GM19467 (cell line): ENCODE measurements around the gene THSD7B.

Experiments used
- ATAC-seq: cut with Tn5 transposase; IDR thresholded peaks from one replicate; pipeline ENCODE4 v1.9.1; 2021; ENCODE audit warnings: mild to moderate bottlenecking, moderate library complexity; ENCODE audit not compliant: unreplicated experiment

The THSD7B gene

DNA sequence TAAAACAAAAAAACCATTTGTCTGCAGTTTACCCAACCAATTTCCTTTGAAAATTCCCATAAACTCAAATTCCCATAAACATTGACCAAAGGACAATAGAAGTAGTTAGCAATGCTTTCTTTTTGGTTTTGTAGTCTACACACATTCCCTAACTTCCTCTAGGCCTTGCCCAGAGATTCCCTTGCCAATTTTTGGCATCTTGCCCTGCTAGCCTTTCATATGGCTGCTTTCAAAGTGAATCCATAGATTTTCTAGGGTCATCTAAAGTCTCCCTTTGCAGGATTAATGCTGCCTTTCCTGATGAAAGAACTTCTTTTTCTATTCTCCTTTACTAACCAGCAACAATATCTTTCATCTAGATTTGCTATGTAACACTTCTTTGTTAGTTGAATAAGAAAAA lies 33.4 kb downstream of the THSD7B start:
- ATAC-seq: no peak

DNA sequence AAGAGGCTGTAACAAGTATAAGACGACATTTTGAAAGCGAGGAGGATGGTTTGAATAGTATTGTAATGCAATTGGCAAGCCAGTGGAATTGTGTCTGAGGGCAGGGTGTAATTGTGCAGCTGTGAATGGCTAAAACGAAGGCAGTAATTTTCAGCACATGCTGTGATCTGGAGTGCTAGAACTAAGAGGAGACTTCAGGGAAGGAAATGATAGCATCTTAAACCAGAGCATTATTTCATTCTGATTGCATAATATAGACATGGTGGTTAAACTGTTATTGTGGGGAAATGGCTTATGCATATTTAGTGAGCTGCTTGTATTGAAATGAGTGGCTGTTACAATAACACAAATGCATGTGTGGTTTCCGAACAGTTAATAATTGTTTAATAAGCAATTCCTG lies 36.3 kb downstream of the THSD7B start:
- ATAC-seq: no peak

DNA sequence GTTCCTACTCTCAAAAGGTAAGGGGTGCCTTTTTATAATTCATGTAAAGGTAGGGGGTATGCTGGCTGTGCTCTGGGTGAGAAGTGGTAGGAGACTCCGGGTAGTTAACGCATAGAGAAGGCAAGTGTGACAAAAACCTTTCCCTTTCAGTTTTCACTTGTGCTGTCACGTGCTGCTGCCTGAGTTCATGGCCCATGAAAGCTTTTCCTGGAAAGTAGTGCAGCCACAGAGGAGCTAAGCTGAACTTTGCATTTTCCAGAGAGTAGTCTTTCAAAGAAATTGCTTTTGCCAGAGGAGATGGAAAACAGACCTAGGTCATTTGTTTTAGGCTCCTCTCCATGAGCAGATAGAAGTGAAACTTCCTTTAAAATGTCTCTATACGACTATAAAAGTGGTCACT lies 44.7 kb downstream of the THSD7B start:
- no peak for ATAC-seq

DNA sequence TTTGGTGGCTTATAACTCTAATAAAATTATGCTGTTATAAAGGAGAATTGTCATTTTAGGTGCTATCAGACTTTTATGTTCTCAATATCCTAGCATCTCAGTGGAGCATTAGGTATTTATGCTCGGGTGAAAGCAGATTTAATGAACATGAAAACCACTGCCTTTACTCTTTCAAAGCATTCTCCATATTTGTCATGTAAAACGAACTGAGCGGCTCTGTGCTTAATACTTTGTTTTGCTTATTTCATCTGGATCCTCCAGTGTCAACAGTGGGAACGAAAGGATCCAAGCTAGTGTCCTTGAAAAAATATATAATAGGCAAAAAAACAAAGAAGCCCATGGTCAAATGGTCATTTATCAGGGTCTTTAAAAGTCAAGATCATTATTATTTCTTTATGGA lies 53.5 kb downstream of the THSD7B start:
- no peak for ATAC-seq

DNA sequence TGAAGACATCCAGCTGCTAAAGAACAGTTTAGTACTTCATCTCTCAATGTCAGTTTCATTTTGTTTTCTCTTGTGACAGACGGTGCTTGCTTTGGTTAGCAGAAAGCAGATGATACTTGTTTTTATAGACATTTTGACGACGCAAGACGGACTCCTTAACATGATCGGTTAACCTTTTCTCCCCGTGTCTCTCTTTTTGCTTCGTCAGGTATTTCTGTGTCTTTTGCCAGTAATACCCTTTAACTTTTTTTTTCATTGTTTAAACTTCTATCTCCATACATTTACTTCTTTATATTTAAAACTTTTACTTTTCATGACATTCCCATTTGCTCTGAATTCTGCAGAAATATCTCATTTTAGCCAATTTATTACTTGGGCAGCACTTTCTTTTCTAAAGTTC lies 57.9 kb downstream of the THSD7B start:
- ATAC-seq: no peak

DNA sequence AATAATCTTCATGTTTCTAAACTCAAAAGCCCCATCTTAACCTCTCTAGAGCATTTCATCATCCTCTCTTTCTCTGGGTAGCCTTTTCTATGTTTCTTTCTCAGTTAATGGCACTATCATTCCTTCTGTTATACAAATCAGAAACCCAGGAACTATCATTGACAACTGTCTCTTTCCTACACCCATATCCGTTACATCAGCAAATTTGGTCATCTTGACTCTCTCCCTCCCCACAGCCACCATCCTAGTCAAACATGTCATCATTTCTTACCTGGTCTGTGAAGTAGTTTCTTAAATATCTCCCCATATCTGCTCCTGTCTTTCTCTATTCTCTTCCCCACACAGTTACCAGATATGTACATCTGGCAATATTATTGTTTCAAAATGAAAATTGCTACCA lies 62.8 kb downstream of the THSD7B start:
- ATAC-seq: no peak

DNA sequence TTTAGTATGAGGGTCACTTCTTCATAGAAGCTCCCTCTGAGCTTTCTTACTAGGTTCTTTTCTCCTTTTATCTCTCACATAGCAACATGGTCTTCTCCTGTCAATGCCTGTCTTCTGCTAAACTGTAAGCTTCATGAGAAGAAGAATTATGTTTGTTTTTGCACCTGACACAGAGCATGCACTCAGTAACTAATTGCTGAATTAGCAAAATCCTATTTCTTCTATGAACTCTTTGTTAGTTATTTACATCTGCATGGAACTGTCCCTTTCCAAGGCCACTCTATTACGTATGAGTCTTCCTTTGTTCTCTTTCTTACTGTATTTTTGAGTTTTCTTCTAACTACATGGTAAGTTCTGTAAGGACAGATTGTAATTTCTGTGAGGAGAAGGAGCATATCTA lies 63.4 kb downstream of the THSD7B start:
- no peak for ATAC-seq

DNA sequence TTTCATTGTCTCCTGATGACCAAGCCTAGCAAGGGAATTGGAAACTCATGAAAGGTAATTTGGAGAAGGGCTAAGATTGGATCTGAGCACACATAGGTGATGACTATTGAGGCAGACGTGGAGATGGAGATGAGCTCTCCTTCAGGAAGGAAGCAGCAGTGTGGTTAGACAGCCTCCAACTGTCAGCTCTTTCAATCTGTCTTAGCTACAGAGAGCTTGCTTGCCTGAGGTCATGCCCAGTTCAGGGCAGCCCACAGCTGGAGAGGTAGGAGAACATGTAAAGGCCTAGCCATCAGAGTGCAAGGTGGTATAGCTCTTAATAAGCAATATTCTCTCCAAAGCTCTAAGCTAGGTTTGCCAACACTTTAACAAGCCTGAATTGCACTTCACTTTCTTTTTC lies 79.2 kb downstream of the THSD7B start:
- ATAC-seq: no peak

DNA sequence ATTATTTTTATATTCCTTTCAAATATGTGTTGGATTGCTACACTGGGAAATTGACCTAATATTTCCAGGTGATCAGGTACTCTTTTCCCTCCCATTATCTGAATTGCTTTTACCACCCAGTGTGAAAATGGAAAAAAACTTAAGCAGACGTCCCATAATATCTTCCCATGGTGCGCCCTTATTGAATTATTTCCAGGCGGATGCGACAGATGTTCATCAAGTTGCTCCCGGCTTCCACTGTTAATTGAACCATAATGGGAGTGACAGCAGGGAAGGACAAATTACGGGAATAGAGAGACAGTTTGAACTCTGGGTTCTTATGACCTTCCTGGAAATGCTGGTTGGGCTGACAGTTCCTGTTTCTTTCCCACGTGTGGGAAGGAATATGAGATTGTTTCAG lies 93.3 kb downstream of the THSD7B start:
- no peak for ATAC-seq

DNA sequence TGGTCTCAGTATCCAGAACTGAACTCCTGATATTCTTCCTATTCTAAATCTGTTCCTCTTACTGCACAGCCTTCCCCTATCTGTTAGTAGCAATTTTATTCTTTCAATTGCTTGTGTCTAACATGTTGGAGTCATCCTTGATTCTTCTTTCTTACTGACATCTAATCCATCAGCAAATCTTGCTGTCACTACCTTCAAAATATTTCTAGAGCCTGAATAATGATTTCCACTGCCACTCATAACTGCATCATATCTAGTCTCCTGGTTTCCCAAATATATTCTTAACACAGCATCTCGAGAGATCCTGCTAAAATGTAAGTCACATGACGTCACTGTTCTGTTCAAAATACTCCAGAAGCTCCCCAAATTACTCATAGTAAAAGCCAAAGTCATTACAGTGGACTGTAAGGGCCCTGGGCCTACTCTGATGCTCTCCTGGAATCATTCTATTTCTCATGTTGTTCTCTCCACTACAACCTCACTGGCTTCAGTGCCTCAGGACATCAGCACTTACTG lies 95.2 kb downstream of the THSD7B start:
- ATAC-seq: no peak

DNA sequence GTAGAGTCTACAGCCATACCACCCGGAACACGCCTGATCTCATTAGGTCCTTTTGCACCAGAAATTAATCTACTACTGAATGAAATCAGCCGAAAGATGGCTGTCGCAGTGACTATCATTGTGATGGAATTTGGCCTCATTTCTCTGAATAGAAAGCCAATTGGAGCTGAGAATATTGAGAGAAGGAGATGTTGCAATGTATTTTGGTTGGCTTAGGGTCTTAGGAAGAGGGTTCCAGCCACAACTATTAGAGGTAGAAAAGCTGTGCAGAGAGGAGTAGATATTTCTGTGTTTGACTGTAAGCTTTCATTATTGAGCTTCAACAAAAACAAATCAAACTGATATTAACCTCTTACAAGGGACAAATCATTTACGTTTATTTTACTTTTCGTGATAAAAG lies 98.1 kb downstream of the THSD7B start:
- no peak for ATAC-seq

DNA sequence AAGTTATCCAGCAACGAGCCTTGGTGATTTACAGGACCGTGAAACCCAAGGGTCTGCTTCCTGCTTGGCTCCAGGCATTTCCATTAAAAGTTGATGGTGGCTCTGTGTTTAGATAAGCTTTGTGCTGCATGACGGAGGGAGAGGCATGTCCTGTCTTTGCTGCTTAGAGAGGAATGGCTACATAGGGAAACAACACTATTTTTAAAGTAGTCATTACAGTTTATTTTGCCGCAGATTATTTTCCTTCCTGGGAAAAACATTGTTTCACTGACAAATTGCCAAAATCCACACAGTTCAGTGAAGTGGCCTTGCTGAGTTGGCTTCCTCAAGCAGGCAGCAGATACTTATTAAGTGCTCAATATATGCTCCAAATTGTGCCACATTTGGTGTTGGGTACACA lies 98.5 kb downstream of the THSD7B start:
- no peak for ATAC-seq

DNA sequence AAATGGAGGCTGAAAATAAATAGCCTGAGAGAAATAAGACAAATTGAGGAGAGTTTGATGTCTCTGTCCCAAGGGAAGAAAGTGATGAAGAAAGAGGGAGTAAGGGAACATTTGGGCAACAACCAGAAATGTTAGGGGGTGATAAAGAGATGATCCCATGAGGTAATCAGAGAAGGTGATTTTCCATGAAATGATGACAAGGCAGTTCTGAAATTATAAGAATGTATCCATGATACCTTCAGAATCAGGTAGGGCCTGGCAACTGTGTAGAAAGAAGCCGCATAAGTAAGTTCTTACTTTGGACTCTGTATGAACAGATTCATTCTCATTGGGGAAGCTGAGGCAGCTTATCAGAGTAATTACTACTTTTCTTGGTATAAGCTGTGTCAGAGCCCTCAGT lies 106.1 kb downstream of the THSD7B start:
- no peak for ATAC-seq

DNA sequence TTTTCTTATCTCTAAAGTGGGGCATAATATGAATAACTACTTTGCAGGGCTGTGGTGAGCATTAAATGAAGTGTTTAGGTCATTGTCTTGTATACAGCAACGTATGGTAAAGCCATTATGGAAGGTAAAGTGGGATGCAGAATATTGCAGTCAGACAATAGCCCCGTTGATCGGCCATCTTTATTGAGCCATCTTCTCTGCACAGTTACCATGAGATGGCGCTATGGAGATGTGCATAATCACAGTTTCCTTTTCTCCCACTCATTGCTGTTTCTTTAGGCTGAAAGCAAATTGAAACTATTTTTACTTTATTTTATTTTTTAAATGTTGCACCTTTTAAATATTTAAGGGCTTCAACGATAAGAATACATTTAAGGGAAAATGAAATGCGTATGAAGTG lies 108.9 kb downstream of the THSD7B start:
- ATAC-seq: no peak

DNA sequence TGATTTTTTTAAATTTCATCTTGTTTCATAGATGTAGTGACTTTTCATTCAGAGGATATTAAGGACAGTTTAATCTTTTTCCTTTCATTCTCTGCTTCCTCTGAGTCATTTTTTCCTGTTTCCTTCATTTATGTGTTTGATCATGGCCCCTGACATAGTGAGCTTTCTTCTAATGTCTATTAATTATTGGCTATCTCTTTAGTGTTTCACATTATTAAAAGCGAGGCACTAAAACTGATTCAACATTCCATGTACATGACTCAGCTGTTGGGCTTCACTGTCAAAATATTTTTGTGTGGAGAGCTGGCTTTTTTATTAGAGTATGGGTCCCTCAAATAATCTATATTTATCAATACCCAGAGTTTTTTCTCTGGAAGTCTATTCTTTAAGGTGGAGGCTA lies 125.8 kb downstream of the THSD7B start:
- ATAC-seq: no peak

DNA sequence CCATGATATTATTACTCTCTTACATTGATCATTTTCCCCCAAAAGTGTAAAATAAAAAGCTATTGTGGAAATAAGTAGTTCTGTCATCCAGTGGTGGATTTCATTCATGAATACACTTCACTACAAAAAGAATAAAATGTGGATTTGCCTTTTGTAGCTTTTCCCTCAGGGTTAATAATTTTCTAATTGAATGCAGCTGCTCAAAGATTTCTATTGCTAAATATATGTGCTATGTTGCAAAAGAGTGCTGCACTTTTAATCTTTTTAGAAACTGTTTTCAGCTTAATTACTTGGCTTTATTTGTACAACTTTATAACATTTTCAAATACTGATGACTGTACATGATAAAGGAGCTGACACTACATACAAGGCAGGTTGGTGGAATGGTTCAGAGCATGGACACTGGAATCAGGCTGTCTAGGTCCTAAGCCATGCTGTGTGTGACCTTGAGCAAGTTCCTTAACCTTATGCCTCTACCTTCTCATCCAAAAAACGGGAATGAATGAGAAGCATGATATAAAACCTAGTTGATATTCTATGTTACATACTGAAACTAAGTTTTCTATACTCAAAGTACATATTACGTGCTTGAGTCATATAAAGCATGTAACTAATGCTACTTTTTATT lies 128.8 kb downstream of the THSD7B start:
- ATAC-seq: no peak

DNA sequence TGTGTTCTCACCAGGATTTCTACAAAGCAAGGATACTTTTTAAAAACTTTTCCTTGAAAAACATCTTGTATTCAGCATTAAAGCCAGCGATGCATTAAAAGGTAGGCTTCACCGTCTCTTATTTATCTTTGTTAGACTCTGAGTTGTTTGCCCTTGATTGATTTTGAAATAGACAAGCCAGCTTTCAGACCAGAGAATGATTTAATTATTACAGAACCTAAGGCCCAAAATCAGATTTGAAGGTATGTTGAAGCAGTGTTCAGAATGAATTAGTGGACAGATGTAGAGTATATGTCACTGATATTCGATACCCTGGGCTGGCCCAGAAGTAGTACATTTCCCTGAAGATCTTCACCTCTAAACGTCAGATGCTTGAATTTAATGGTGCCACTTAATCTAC lies 136.4 kb downstream of the THSD7B start:
- ATAC-seq: no peak

DNA sequence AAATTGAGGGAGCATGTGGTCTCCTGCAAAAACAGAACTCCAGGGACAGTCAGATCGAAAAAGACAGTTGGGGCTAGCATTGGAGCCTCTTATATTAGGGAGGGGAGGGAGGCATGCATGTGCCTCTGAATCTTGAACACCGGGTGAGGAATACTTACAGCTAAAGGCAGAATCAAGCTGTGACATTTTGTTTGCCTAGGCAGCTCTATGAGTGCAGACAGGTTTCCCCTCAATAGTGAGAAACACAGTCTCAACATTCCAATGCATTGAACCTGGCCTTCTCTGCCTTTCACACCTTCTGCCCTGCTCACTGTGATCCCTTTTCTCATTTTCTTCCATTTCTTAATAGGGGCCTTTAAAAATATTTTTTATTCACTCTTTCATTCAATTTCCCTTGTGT lies 140.4 kb downstream of the THSD7B start:
- no peak for ATAC-seq

DNA sequence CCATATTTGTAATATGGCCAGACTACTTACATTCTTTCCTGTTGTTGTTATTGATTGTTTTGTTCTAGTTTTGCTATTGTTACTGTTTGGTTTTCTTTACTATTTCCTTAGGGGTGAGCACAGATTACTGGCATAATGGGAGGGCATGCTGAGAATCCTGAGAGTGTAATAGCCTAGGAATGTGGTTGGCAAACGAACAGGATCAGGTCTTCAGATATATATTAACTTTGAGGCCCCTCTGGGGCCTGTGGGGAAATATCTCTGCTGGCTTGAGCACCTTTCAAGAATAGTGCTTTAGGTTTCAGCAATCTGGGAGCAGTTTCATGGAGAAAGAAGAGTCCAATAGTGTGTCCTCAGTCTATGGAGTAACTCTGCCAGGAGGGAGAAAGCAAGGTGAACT lies 144.4 kb downstream of the THSD7B start:
- ATAC-seq: no peak

DNA sequence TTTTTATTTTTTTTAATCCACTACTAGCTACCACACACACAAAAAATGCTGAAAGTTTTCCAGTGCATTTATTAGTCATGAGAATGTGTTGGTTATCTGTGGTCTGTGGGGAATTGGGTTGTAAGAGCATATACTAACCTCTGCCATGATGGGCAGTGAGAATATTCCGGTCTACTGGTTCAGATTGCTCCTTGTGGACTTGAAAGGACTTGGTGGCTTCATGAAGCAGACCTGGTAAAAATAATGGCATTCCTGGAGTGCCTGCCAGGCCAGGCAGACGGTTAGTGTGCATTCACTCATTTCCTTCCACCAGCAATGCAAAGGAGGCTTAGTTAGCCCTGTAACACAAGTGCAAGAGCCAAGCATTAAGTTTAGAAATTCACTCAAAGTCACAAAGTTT lies 150.8 kb downstream of the THSD7B start:
- ATAC-seq: no peak

DNA sequence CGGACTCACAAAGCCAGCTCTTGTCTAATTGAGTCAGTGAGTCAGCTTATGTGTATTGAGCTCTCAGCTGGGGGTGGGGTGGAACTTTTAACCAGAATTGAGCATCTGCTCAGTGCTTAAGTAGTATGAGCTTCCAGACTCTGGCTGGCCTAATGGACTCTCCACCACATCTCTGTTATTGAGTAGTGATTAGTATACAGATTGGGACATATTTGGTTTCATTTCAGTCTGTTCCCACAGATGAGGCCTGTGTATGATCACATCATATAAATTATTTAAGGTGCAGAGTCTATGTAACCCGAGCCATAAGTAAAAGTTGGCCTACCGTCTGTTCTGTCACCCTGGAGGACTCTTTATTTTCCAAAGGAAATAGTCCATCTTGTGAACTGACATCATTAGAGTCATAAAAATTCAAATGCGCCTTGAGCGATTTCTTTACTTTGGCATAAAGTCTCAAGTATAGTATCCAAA lies 152.1 kb downstream of the THSD7B start:
- no peak for ATAC-seq

DNA sequence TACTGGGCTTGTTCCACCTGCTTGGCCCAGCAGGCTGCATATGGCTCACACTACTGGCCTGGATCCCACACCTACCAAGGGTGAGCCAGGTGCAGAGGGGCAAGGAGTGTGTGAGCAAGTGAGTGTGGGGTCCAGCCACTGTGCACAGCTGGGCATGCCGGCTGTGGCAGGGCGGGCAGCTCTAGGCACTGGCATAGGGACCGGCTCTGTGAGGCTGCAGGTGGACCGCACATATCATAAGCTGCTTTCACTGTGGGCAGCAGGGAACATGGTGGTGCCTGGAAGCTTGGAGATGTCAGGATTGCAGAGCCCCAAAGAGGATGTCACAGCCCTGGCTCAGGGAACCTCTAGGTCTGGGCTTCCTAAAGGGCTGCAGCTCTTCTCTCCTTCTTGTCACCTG lies 154.3 kb downstream of the THSD7B start:
- no peak for ATAC-seq

DNA sequence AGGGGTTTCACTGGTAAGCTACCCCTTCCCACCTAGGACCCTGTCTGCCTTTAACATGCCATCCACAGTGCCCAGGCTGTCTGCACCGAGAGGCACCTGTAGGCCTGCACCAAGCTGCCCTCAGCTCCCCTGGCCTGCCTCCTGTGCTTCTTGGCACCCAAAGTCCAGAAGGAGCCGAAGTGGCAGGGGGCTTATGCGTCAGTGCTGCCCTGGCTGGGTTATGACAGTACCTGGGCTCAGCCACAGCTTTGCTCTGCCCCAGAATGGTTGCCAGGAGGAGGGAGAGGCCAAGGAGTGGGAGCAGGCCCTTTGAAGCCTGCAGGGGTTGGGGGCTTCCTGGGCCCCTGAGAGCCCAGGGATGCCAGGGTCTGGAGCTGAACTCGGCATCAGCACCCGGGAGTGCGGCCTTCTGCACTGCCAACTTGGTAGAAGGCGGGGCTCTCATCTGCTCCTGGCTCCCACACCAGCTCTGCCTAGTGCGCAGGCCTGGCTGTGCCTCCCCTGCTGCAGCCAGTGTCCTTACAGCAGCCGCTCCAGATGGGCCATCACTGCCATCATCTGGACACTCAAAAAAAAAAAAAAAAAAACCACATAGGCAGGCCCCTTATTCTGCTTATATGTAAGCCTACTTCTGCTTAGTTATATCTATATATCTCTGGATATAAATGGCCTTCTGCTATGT lies 155.4 kb downstream of the THSD7B start:
- ATAC-seq: no peak
